Pancreas (tissue), 10 donors: ENCODE measurements around the gene PPP2R2B. TPM values are rescaled to one million over a fixed set of nuclear protein-coding genes. Genes with fewer than 3 reads are reported as not detected.
A peak's percentile ranks its signal among the peaks of the same experiment; 100 is the strongest.
"Not testable (repeated sequence)": the region's sequence is repeated elsewhere in the genome, so short reads cannot be mapped to it uniquely, and the experiment has no call there.

Experiments used
- ATAC-seq, 4 donors: fragments of 200-7000 bp; cut with Tn5 transposase; one replicate each; pipeline versions ENCODE4 v1.8.0 to v1.9.1; 2020; ENCODE audit warnings: mild to moderate bottlenecking in 4 of 4, moderate library complexity in 4 of 4
- DNase-seq, 6 donors: peaks; one replicate each; pipeline ENCODE4 v3.0.0-alpha.2; 2020
- FAIRE-seq: peaks from 2 replicates; lab custom pipeline; 2012; peaks lifted over from hg19 to GRCh38; lab: Jason Lieb, UNC
- H3K27ac ChIP-seq, 4 donors: fragments of 200-600 bp; sonication (generic); 1 replicate in 3 of 4; 2 replicates in 1 of 4; pipeline versions ENCODE4 v1.5.0 to v1.8.0; 2020
- H3K27me3 ChIP-seq, 4 donors: fragments of 200-600 bp; one replicate each; pipeline ENCODE4 v1.8.0; 2021
- H3K36me3 ChIP-seq, 3 donors: fragments of 200-600 bp; sonication (generic) in 1 of 3; one replicate each; pipeline versions ENCODE4 v1.5.0 to v1.8.0; 2020 to 2021
- H3K4me1 ChIP-seq, 3 donors: fragments of 200-600 bp; one replicate each; pipeline ENCODE4 v1.8.0; 2021
- H3K4me3 ChIP-seq, 4 donors: fragments of 200-600 bp; sonication (generic) in 2 of 4; one replicate each; pipeline versions ENCODE4 v1.5.0 to v1.8.0; 2020 to 2021
- H3K9me3 ChIP-seq, 4 donors: fragments of 200-600 bp; one replicate each; pipeline ENCODE4 v1.8.0; 2021
- WGBS, 2 donors: extraction: QIAGEN DNeasy Blood & Tissue Kit; methylation state at CpG; one replicate each; pipeline ENCODE4 v1.1.7; 2013; 5-methylcytosine and 5-hydroxymethylcytosine counted together
- intact Hi-C, 3 donors: fragments of 100-400 bp; cut with DNase I; formaldehyde crosslinking; loops; one replicate each; pipeline versions ENCODE4 v1.11.1 to v1.14.2; 2022
- polyA plus RNA-seq, 2 donors: library from polyadenylated mRNA; stranded (reverse); fragments of 200-250 nt; gene quantifications; one replicate each; pipeline ENCODE4 v1.2.3, GENCODE V29; 2013
- total RNA-seq, 6 donors: library from RNA; stranded (reverse); fragmentation: NEBNext Ultra II Directional in 4 of 6; extraction: Animal tissue kit (Norgen Biotek cat#: 25700) in 4 of 6; gene quantifications; one replicate each; pipeline versions ENCODE4 v1.2.1 to v1.2.4, GENCODE V29; 2021 to 2023
- TF ChIP-seq, protein P1 (sequence below), 4 donors: fragments of 200-600 bp; sonication (generic) in 3 of 4; IDR thresholded peaks; one replicate each; pipeline versions ENCODE4 v1.5.0 to v1.8.0; 2021; ENCODE audit warnings: antibody characterized with exemption in 4 of 4
- donor health status: healthy with polysubstance abuse.
- donor health status: DM: no; HTN: no; CAD: no; lungs with moderate emphysema.
- donor health status: DM: no; HTN: no; CAD: no.
- donor health status: control.
- donor health status: control.
- donor health status: Bipolar disorder and iron deficiency.
- donor health status: DM: yes; HTN: yes; CAD: no.
- donor health status: DM: no; HTN: no; CAD: no.
- donor health status: DM: no; HTN: no; CAD: no.
- donor health status: DM: yes; HTN: yes; CAD: no.

Gene PPP2R2B
- total and polyA plus RNA-seq, 8 donors = 0.51 to 3.5 (median 0.81) TPM

GRCh38 chr5:146562461-146562860 is 316.1 kb downstream of the PPP2R2B start:
- Histone ChIP-seq H3K36me3 (no peaks in the 10 kb centered on the region), H3K27me3 (no peaks in the 10 kb centered on the region), H3K9me3 (no peaks in the 10 kb centered on the region), H3K4me3 (no peak overlapping the region), H3K4me1 (no peaks in the 10 kb centered on the region), H3K27ac (no peak overlapping the region)
- intact Hi-C loops = no loop called here
- DNase-seq (no peak), ATAC-seq (no peak), FAIRE-seq (no peak)
- WGBS, 2 donors = 83 to 86% methylated on average over 4 of the region's 4 CpGs
- TF ChIP-seq, protein P1, sequence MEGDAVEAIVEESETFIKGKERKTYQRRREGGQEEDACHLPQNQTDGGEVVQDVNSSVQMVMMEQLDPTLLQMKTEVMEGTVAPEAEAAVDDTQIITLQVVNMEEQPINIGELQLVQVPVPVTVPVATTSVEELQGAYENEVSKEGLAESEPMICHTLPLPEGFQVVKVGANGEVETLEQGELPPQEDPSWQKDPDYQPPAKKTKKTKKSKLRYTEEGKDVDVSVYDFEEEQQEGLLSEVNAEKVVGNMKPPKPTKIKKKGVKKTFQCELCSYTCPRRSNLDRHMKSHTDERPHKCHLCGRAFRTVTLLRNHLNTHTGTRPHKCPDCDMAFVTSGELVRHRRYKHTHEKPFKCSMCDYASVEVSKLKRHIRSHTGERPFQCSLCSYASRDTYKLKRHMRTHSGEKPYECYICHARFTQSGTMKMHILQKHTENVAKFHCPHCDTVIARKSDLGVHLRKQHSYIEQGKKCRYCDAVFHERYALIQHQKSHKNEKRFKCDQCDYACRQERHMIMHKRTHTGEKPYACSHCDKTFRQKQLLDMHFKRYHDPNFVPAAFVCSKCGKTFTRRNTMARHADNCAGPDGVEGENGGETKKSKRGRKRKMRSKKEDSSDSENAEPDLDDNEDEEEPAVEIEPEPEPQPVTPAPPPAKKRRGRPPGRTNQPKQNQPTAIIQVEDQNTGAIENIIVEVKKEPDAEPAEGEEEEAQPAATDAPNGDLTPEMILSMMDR (IDR thresholded peaks at IDR 0.05) = no peak

GRCh38 chr5:146561711-146562110 is 316.8 kb downstream of the PPP2R2B start:
- no peak for DNase-seq
- H3K9me3 ChIP-seq = no peaks in the 10 kb centered on the region
- no peaks in the 10 kb centered on the region for H3K4me1 ChIP-seq
- intact Hi-C loops = no loop called here
- 67 to 69% methylated on average over 5 of the region's 5 CpGs for WGBS, 2 donors
- H3K4me3 ChIP-seq = no peak overlapping the region
- no peaks in the 10 kb centered on the region for H3K36me3 ChIP-seq
- TF ChIP-seq, protein P1 (IDR thresholded peaks at IDR 0.05) = no peak
- no peak for ATAC-seq
- H3K27me3 ChIP-seq = no peaks in the 10 kb centered on the region
- FAIRE-seq = no peak
- no peak overlapping the region for H3K27ac ChIP-seq

DNA sequence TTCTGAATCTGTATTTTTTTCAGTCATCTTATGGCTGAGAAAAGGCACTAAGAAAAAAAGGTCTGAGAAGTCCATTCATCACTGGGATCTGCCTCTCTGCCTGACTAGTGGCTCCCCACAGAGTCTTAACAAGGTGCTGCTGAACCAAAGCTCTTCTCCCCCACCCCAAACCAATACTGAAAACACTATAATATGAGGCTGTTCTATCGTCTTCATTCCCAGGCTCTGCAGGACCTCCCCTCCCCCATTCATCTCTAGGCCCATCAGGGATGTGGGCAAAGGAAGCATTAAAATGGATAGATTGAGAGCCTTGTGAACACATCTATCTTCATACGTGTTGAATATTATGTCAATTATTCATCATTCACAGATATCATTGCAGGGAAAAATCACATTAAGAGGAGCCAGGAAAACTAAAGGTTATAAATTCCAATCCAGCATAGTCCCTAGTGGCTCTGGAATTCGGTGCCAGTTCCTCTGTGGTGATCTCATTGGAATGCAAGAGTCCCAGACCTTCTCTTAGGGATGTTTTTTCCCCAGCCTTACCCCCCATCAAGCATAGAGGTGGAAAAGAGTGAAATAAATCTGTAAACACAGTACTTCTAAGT is 318.2 kb downstream of the PPP2R2B start:
- ATAC-seq = peak in 3 of 4 donors; percentile 39 to 75 (median 67)
- no peak overlapping the region for H3K27ac ChIP-seq
- H3K27me3 ChIP-seq = no peaks in the 10 kb centered on the region
- H3K36me3 ChIP-seq = no peaks in the 10 kb centered on the region
- no peak overlapping the region for H3K4me3 ChIP-seq
- TF ChIP-seq, protein P1 (IDR thresholded peaks at IDR 0.05) = no peak
- DNase-seq = peak in 2 of 6 donors; percentile 12 to 18
- no peak for FAIRE-seq
- no peaks in the 10 kb centered on the region for H3K9me3 ChIP-seq
- intact Hi-C loops = no loop called here
- 32 to 37% methylated on average over 3 of the region's 3 CpGs for WGBS, 2 donors
- H3K4me1 ChIP-seq = no peaks in the 10 kb centered on the region

DNA sequence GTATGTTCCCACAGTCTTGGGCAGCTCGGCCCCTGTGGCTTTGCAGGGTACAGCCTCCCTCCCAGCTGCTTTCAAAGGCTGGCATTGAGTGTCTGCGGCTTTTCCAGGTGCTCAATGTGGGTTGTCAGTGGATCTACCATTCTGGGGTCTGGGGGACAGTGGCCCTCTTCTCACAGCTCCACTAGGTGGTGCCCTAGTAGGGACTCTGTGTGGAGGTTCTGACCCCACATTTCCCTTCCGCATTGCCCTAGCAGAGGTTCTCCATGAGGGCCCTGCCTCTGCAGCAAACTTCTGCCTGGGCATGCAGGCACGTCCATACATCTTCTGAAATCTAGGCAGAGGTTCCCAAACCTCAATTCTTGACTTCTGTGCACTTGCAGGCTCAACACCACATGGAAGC is 321.7 kb downstream of the PPP2R2B start:
- not testable (repeated sequence) for H3K27me3 ChIP-seq, H3K4me3 ChIP-seq, ATAC-seq, FAIRE-seq, H3K4me1 ChIP-seq, H3K36me3 ChIP-seq, DNase-seq, H3K27ac ChIP-seq, H3K9me3 ChIP-seq
- intact Hi-C loops = loop anchor here in 1 of 3 donors (10.0 kb wide), 1 partner anchor 418 kb away; no protein-coding TSS in a partner anchor
- 85 to 94% methylated on average over 4 of the region's 4 CpGs for WGBS, 2 donors

DNA sequence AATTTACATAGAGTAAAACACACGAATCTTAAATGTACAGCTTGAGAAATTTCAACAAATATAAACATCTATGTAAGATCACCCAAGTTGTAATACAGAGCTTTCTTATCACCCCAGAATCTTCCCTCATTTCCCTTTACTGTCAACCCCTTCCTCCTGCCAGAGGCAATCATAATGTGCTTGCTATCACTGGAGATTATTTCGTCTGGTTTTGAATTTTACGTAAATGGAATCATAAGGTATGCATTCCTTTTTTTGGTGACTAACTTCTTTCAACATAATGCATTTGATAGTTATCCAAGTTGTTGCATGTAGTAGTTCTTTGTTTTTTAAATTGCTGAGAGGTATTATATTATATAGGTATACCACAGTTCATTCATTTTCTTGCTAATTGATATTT is 325.1 kb downstream of the PPP2R2B start:
- FAIRE-seq (no peak), ATAC-seq (no peak), DNase-seq (no peak)
- Histone ChIP-seq H3K4me1 (no peaks in the 10 kb centered on the region), H3K27ac (no peak overlapping the region), H3K4me3 (no peak overlapping the region), H3K27me3 (no peaks in the 10 kb centered on the region), H3K36me3 (no peaks in the 10 kb centered on the region), H3K9me3 (no peaks in the 10 kb centered on the region)
- intact Hi-C loops = loop anchor here in 1 of 3 donors (10.0 kb wide), 1 partner anchor 421 kb away; no protein-coding TSS in a partner anchor
- WGBS, 2 donors = 44 to 61% methylated on average over 3 of the region's 3 CpGs
- TF ChIP-seq, protein P1 (IDR thresholded peaks at IDR 0.05) = no peak
